Activated CD4-positive, alpha-beta memory T cell treated with anti-CD3 and anti-CD28 coated beads for 36 hours (primary cell): ENCODE results near the gene CFC1. TPM values are rescaled to one million over a fixed set of nuclear protein-coding genes. Genes with fewer than 3 reads are reported as not detected.
"Not testable (repeated sequence)": the region's sequence is repeated elsewhere in the genome, so short reads cannot be mapped to it uniquely, and the experiment has no call there.

Experiments used
- CTCF ChIA-PET: fragments of 350-600 bp; sonication (Branson Sonifier 250); formaldehyde crosslinking; loops from one replicate; lab custom pipeline; 2021; ENCODE audit warnings: antibody characterized with exemption, inconsistent platforms; lab: Charles Lee
- POLR2A ChIA-PET: fragments of 350-600 bp; sonication (Branson Sonifier 250); formaldehyde crosslinking; loops from one replicate; lab custom pipeline; 2021; ENCODE audit warnings: antibody characterized with exemption; lab: Charles Lee
- DNase-seq: peaks from one replicate; pipeline ENCODE4 v3.0.0-alpha.2; 2020
- H3K27ac Mint-ChIP-seq: one replicate; pipeline ENCODE4 v1.8.0; 2021; ENCODE audit warnings: mixed read lengths
- H3K27me3 Mint-ChIP-seq: one replicate; pipeline ENCODE4 v1.8.0; 2021; ENCODE audit warnings: mixed read lengths
- H3K36me3 Mint-ChIP-seq: one replicate; pipeline ENCODE4 v1.8.0; 2021; ENCODE audit warnings: mixed read lengths
- H3K4me1 Mint-ChIP-seq: one replicate; pipeline ENCODE4 v1.8.0; 2021; ENCODE audit warnings: low read depth, mixed read lengths
- H3K4me3 Mint-ChIP-seq: one replicate; pipeline ENCODE4 v1.8.0; 2021; ENCODE audit warnings: mild to moderate bottlenecking, mixed read lengths
- H3K9me3 Mint-ChIP-seq: one replicate; pipeline ENCODE4 v1.8.0; 2021; ENCODE audit warnings: mixed read lengths
- intact Hi-C: fragments of 100-400 bp; cut with micrococcal nuclease; formaldehyde crosslinking; loops from one replicate; pipeline ENCODE4 v1.15.1; 2023
- total RNA-seq, 2 experiments: library from RNA; stranded (reverse); gene quantifications; one replicate each; pipeline ENCODE4 v1.2.3, GENCODE V29; 2021

The CFC1 gene
- total RNA-seq, 2 experiments from 2014 or later, result not detected

GRCh38 chr2:130576209-130576784, 23.1 kb downstream of the CFC1 start:
- H3K4me1 Mint-ChIP-seq, H3K36me3 Mint-ChIP-seq, intact Hi-C loops, H3K4me3 Mint-ChIP-seq, H3K27me3 Mint-ChIP-seq, POLR2A ChIA-PET, H3K27ac Mint-ChIP-seq, CTCF ChIA-PET, H3K9me3 Mint-ChIP-seq, DNase-seq: not testable (repeated sequence)

- H3K9me3 Mint-ChIP-seq, CTCF ChIA-PET, POLR2A ChIA-PET, H3K36me3 Mint-ChIP-seq, intact Hi-C loops, H3K27ac Mint-ChIP-seq, H3K4me1 Mint-ChIP-seq, H3K4me3 Mint-ChIP-seq, DNase-seq, H3K27me3 Mint-ChIP-seq: not testable (repeated sequence)
Observed at GRCh38 chr2:130574230-130574629, 25.1 kb downstream of the CFC1 start.

GRCh38 chr2:130571929-130572328, 27.4 kb downstream of the CFC1 start:
- H3K27ac Mint-ChIP-seq, H3K4me1 Mint-ChIP-seq, H3K27me3 Mint-ChIP-seq, intact Hi-C loops, H3K4me3 Mint-ChIP-seq, H3K36me3 Mint-ChIP-seq, DNase-seq, CTCF ChIA-PET, H3K9me3 Mint-ChIP-seq, POLR2A ChIA-PET: not testable (repeated sequence)

- H3K4me3 Mint-ChIP-seq, intact Hi-C loops, DNase-seq, CTCF ChIA-PET, H3K27ac Mint-ChIP-seq, H3K4me1 Mint-ChIP-seq, H3K36me3 Mint-ChIP-seq, H3K27me3 Mint-ChIP-seq, POLR2A ChIA-PET, H3K9me3 Mint-ChIP-seq: not testable (repeated sequence)
Observed at GRCh38 chr2:130566165-130566564, 33.2 kb downstream of the CFC1 start.

GRCh38 chr2:130556441-130556840, 42.9 kb downstream of the CFC1 start:
- H3K4me1 Mint-ChIP-seq, H3K36me3 Mint-ChIP-seq, H3K4me3 Mint-ChIP-seq, H3K27ac Mint-ChIP-seq, H3K9me3 Mint-ChIP-seq, DNase-seq, intact Hi-C loops, H3K27me3 Mint-ChIP-seq, POLR2A ChIA-PET, CTCF ChIA-PET: not testable (repeated sequence)

GRCh38 chr2:130554178-130554577, 45.2 kb downstream of the CFC1 start:
- H3K36me3 Mint-ChIP-seq, CTCF ChIA-PET, H3K27me3 Mint-ChIP-seq, intact Hi-C loops, H3K4me3 Mint-ChIP-seq, H3K9me3 Mint-ChIP-seq, POLR2A ChIA-PET, H3K27ac Mint-ChIP-seq, H3K4me1 Mint-ChIP-seq, DNase-seq: not testable (repeated sequence)

- POLR2A ChIA-PET, H3K4me3 Mint-ChIP-seq, H3K27me3 Mint-ChIP-seq, H3K9me3 Mint-ChIP-seq, H3K27ac Mint-ChIP-seq, H3K36me3 Mint-ChIP-seq, intact Hi-C loops, CTCF ChIA-PET, DNase-seq, H3K4me1 Mint-ChIP-seq: not testable (repeated sequence)
Observed at GRCh38 chr2:130549475-130549874, 49.9 kb downstream of the CFC1 start.

GRCh38 chr2:130548418-130548817, 51.0 kb downstream of the CFC1 start:
- intact Hi-C loops, H3K9me3 Mint-ChIP-seq, H3K4me3 Mint-ChIP-seq, H3K27ac Mint-ChIP-seq, H3K27me3 Mint-ChIP-seq, H3K36me3 Mint-ChIP-seq, H3K4me1 Mint-ChIP-seq, DNase-seq, CTCF ChIA-PET, POLR2A ChIA-PET: not testable (repeated sequence)

- H3K27me3 Mint-ChIP-seq, result not testable (repeated sequence)
Observed at GRCh38 chr2:130544978-130545377, 54.4 kb downstream of the CFC1 start.

GRCh38 chr2:130543785-130544528, 55.4 kb downstream of the CFC1 start:
- CTCF ChIA-PET, H3K9me3 Mint-ChIP-seq, POLR2A ChIA-PET, H3K4me1 Mint-ChIP-seq, H3K27me3 Mint-ChIP-seq, H3K4me3 Mint-ChIP-seq, H3K27ac Mint-ChIP-seq, intact Hi-C loops, DNase-seq, H3K36me3 Mint-ChIP-seq: not testable (repeated sequence)

More at GRCh38 chr2:130544978-130545377, 54.4 kb downstream of the CFC1 start:
- H3K4me1 Mint-ChIP-seq, H3K36me3 Mint-ChIP-seq, H3K27ac Mint-ChIP-seq, H3K4me3 Mint-ChIP-seq, POLR2A ChIA-PET, intact Hi-C loops, CTCF ChIA-PET, DNase-seq, H3K9me3 Mint-ChIP-seq: not testable (repeated sequence)

- intact Hi-C loops, H3K4me3 Mint-ChIP-seq, H3K9me3 Mint-ChIP-seq, H3K4me1 Mint-ChIP-seq, DNase-seq, POLR2A ChIA-PET, H3K27ac Mint-ChIP-seq, H3K36me3 Mint-ChIP-seq, H3K27me3 Mint-ChIP-seq, CTCF ChIA-PET: not testable (repeated sequence)
Observed at GRCh38 chr2:130542789-130543188, 56.6 kb downstream of the CFC1 start.
